HepG2 (cell line): ENCODE results near the gene SERINC4.
A peak's percentile ranks its signal among the peaks of the same experiment; 100 is the strongest.

Source experiments
- CCAR2 ChIP-seq: fragments of 200-400 bp; formaldehyde crosslinking; optimal IDR thresholded peaks from 2 replicates; pipeline ENCODE3; 2018; ENCODE audit warnings: low read depth, mild to moderate bottlenecking, low read length, moderate library complexity
- KLF11 ChIP-seq: IDR thresholded peaks from 2 replicates; pipeline ENCODE4 v1.6.1; 2016; ENCODE audit warnings: missing compliant biosample characterization
- MYC ChIP-seq: sonication (generic); formaldehyde crosslinking; IDR thresholded peaks from 2 replicates; pipeline ENCODE4 v1.9.0; 2021; ENCODE audit warnings: missing genetic modification reagents, borderline replicate concordance
- RXRA ChIP-seq: sonication (generic); formaldehyde crosslinking; IDR thresholded peaks from 2 replicates; pipeline ENCODE4 v1.5.1; 2020; ENCODE audit warnings: missing genetic modification reagents
- TAF1 ChIP-seq: sonication (generic); formaldehyde crosslinking; IDR thresholded peaks from 2 replicates; pipeline ENCODE4 v1.4.0; 2020; ENCODE audit warnings: missing genetic modification reagents
- TRIM24 ChIP-seq: sonication (generic); formaldehyde crosslinking; IDR thresholded peaks from 2 replicates; pipeline ENCODE4 v1.8.0; 2022; ENCODE audit warnings: mild to moderate bottlenecking, missing genetic modification reagents
- YY1 ChIP-seq: IDR thresholded peaks from 2 replicates; pipeline ENCODE4 v1.6.1; 2011; ENCODE audit warnings: low read length, low read depth, moderate library complexity, mild to moderate bottlenecking; ENCODE audit not compliant: insufficient read depth, insufficient replicate concordance
- ZFP91 ChIP-seq: sonication (generic); formaldehyde crosslinking; IDR thresholded peaks from 2 replicates; pipeline ENCODE4 v1.9.0; 2022; ENCODE audit warnings: missing genetic modification reagents, mild to moderate bottlenecking, borderline replicate concordance
- ZNF205 ChIP-seq: IDR thresholded peaks from 2 replicates; pipeline ENCODE4 v1.6.1; 2018; ENCODE audit warnings: missing biosample characterization, missing genetic modification reagents
- ZNF530 ChIP-seq: sonication (generic); formaldehyde crosslinking; IDR thresholded peaks from 2 replicates; pipeline ENCODE4 v1.5.0; 2020; ENCODE audit warnings: low read depth, mild to moderate bottlenecking, missing genetic modification reagents
- ZNF691 ChIP-seq: sonication (generic); formaldehyde crosslinking; IDR thresholded peaks from 2 replicates; pipeline ENCODE4 v1.4.0; 2020; ENCODE audit warnings: missing genetic modification reagents, low read depth, mild to moderate bottlenecking, borderline replicate concordance
- TF ChIP-seq, protein P1 (sequence below): sonication (generic); formaldehyde crosslinking; IDR thresholded peaks from 2 replicates; pipeline ENCODE4 v1.5.0; 2020; ENCODE audit warnings: mild to moderate bottlenecking, missing genetic modification reagents, moderate library complexity

GRCh38 chr15:43776101-43776717 is 23.8 kb downstream of the SERINC4 start:
- TF ChIP-seq KLF11 (no peak), MYC (CRISPR knock-in tag) (no peak; the same call in 1 of the 2 replicates), ZNF205 (no peak), RXRA (CRISPR knock-in tag) (0 out of 2 replicates have a peak, but pooled peaks have one; percentile 44), YY1 (no peak), ZNF530 (CRISPR knock-in tag) (no peak), ZFP91 (CRISPR knock-in tag) (peak; percentile 34; the same call in 1 of the 2 replicates), CCAR2 (no peak), TAF1 (CRISPR knock-in tag) (no peak), TRIM24 (no peak), ZNF691 (CRISPR knock-in tag) (no peak; the same call in 1 of the 2 replicates)
- TF ChIP-seq, protein P1, sequence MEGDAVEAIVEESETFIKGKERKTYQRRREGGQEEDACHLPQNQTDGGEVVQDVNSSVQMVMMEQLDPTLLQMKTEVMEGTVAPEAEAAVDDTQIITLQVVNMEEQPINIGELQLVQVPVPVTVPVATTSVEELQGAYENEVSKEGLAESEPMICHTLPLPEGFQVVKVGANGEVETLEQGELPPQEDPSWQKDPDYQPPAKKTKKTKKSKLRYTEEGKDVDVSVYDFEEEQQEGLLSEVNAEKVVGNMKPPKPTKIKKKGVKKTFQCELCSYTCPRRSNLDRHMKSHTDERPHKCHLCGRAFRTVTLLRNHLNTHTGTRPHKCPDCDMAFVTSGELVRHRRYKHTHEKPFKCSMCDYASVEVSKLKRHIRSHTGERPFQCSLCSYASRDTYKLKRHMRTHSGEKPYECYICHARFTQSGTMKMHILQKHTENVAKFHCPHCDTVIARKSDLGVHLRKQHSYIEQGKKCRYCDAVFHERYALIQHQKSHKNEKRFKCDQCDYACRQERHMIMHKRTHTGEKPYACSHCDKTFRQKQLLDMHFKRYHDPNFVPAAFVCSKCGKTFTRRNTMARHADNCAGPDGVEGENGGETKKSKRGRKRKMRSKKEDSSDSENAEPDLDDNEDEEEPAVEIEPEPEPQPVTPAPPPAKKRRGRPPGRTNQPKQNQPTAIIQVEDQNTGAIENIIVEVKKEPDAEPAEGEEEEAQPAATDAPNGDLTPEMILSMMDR = no peak
